SK-N-SH treated with all-trans-retinoic acid at 6 μM for 48 hours (cell line): ENCODE measurements around the gene PREPL.

Experiments used
- CSDC2 ChIP-seq: fragments of 250-450 bp; sonication (Bioruptor Pico); IDR thresholded peaks from 2 replicates; pipeline ENCODE4 v1.5.0; 2020; ENCODE audit warnings: mild to moderate bottlenecking, moderate library complexity
- GLIS3 ChIP-seq: fragments of 250-450 bp; sonication (Bioruptor Pico); IDR thresholded peaks from 2 replicates; pipeline ENCODE4 v1.5.0; 2020; ENCODE audit warnings: mild to moderate bottlenecking, moderate library complexity
- ISL1 ChIP-seq: fragments of 250-450 bp; sonication (Bioruptor Pico); IDR thresholded peaks from 2 replicates; pipeline ENCODE4 v2.1.2; 2022; ENCODE audit warnings: mild to moderate bottlenecking, moderate library complexity
- PATZ1 ChIP-seq: fragments of 250-450 bp; sonication (Bioruptor Pico); IDR thresholded peaks from 2 replicates; pipeline ENCODE4 v1.8.0; 2020; ENCODE audit warnings: mild to moderate bottlenecking, moderate library complexity, borderline replicate concordance
- PPARA ChIP-seq: fragments of 250-450 bp; sonication (Bioruptor Pico); IDR thresholded peaks from 2 replicates; pipeline ENCODE4 v1.5.0; 2020; ENCODE audit warnings: mild to moderate bottlenecking, borderline replicate concordance
- ZFP3 ChIP-seq: fragments of 250-450 bp; sonication (Bioruptor Pico); IDR thresholded peaks from 2 replicates; pipeline ENCODE4 v1.5.0; 2020; ENCODE audit warnings: mild to moderate bottlenecking, moderate library complexity

GRCh38 chr2:44388877-44389276, 27.6 kb upstream of the PREPL start:
- TF ChIP-seq ISL1 (CRISPR knock-in tag), result no peak
- TF ChIP-seq PPARA, result no peak
- TF ChIP-seq ZFP3 (CRISPR knock-in tag), result no peak
- no peak for TF ChIP-seq PATZ1
- TF ChIP-seq CSDC2 (CRISPR knock-in tag), result no peak
- TF ChIP-seq GLIS3 (CRISPR knock-in tag), result no peak
